ENCODE data around the gene TFB1M.
A peak's percentile ranks its signal among the peaks of the same experiment; 100 is the strongest.

TFB1M gene

DNA sequence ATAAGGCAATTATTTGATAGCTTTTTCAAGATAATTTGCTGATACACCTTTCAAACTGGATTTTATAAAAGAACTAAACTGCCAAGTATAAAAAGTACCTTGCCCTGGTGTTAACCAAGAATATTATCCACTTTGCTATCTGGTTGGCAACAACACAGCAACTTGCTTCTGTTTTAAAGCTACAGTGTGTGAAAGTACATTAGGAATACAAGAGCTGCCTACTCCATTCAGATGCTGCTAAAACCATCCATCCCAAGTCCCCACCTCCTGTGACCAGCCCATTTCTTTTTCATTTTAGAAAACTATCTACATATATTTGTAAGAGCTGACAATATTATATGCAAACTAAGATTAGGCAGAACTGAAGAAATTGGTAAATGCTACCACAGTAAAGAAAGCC lies 37.6 kb downstream of the TFB1M start:
- no peak overlapping the region for H3K4me3 ChIP-seq (ENCODE audit: low read depth, low read length)
- TF ChIP-seq, protein P1, sequence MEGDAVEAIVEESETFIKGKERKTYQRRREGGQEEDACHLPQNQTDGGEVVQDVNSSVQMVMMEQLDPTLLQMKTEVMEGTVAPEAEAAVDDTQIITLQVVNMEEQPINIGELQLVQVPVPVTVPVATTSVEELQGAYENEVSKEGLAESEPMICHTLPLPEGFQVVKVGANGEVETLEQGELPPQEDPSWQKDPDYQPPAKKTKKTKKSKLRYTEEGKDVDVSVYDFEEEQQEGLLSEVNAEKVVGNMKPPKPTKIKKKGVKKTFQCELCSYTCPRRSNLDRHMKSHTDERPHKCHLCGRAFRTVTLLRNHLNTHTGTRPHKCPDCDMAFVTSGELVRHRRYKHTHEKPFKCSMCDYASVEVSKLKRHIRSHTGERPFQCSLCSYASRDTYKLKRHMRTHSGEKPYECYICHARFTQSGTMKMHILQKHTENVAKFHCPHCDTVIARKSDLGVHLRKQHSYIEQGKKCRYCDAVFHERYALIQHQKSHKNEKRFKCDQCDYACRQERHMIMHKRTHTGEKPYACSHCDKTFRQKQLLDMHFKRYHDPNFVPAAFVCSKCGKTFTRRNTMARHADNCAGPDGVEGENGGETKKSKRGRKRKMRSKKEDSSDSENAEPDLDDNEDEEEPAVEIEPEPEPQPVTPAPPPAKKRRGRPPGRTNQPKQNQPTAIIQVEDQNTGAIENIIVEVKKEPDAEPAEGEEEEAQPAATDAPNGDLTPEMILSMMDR (conservative IDR thresholded peaks at IDR 0.05; ENCODE audit: low read depth, low read length), result no peak
- DNase-seq (ENCODE audit: low read depth), result peak; percentile 37

DNA sequence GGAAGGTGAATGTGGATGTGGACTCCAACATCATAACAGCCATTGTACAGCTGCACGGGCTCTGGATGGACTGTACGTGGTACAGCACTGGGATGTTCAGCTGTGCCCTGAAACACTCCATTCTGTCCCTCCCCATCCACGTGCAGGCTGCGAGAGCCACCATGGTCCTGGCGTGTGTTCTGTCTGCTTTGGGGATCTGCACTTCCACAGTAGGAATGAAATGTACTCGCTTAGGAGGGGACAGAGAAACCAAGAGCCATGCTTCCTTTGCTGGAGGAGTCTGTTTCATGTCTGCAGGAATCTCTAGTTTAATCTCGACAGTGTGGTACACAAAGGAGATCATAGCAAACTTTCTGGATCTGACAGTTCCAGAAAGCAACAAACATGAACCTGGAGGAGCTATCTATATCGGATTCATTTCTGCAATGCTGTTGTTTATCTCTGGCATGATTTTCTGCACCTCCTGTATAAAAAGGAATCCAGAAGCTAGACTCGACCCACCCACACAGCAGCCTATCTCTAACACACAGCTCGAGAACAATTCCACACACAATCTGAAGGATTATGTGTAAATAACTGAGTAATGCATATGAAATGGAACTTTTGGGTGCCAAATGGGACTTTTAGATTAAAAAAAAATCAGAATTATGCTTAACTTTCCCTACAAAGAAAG lies 38.3 kb downstream of the TFB1M start:
- H3K4me3 ChIP-seq (ENCODE audit: low read depth, low read length), result no peak overlapping the region
- DNase-seq (ENCODE audit: low read depth), result peak; percentile 49
- TF ChIP-seq, protein P1 (conservative IDR thresholded peaks at IDR 0.05; ENCODE audit: low read depth, low read length), result no peak

DNA sequence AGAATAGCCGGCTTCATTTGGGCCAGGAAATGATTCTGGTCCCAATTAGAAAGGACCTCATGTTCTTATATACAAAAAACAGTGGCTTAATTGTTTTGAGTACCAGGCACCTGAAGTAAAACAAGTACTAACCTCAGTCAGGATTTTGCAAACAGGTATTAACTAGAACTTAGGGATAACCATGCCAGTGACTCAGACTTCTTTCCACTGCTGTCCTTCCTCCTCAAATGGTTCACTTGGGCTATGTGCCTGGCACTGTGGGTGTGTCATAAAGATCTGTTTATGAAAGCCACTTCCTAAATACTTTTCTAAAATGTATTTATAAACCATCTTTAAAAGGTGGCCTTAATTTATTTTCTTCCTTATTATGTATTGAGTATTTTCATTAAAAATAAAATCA lies 39.8 kb downstream of the TFB1M start:
- DNase-seq (ENCODE audit: low read depth), result peak; percentile 37
- no peak overlapping the region for H3K4me3 ChIP-seq (ENCODE audit: low read depth, low read length)
- TF ChIP-seq, protein P1 (conservative IDR thresholded peaks at IDR 0.05; ENCODE audit: low read depth, low read length), result no peak

DNA sequence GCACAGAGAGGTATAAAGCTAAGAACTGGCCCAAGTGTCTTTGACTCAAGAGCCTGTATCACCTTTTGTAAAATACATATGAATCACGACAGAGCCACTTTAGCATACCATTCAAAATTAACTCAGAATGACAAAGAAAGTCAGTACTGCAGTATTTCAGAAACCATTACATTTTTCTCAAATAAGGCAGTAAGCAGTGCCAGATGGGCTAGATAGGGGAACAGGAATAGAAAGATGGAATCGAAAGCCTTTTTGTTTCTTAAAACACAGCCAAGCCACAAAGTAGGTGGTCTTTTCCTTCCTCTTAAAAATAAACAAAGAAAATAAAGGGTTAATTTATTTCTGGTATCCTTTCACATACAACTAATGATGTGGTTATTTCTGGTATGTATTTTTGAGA lies 40.2 kb downstream of the TFB1M start:
- DNase-seq (ENCODE audit: low read depth), result peak; percentile 14

DNA sequence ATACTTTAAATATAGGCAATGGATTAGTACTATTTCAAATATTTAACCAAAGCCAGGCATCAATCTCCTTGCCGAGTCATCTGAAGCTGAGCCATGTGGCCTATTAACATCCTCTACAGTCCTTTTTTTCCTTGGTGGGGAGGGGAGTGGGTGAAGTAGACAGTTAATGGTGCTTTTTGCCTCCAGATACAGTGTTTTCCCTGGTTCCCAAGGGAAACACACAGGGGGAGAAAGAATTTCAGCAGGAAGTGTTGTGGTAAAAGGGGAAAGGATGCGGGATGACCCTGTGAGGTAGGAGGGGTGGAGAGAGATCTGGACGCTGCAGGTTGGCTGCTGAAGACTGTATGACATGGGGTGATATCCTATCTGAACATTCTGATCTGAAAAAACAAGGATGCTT lies 40.9 kb downstream of the TFB1M start:
- DNase-seq (ENCODE audit: low read depth), result peak; percentile 96
- TF ChIP-seq, protein P1 (conservative IDR thresholded peaks at IDR 0.05; ENCODE audit: low read depth, low read length), result no peak

More for the DNA sequence above, 40.2 kb downstream of the TFB1M start:
- TF ChIP-seq, protein P1 (conservative IDR thresholded peaks at IDR 0.05; ENCODE audit: low read depth, low read length), result no peak
- H3K4me3 ChIP-seq (ENCODE audit: low read depth, low read length), result no peak overlapping the region

DNA sequence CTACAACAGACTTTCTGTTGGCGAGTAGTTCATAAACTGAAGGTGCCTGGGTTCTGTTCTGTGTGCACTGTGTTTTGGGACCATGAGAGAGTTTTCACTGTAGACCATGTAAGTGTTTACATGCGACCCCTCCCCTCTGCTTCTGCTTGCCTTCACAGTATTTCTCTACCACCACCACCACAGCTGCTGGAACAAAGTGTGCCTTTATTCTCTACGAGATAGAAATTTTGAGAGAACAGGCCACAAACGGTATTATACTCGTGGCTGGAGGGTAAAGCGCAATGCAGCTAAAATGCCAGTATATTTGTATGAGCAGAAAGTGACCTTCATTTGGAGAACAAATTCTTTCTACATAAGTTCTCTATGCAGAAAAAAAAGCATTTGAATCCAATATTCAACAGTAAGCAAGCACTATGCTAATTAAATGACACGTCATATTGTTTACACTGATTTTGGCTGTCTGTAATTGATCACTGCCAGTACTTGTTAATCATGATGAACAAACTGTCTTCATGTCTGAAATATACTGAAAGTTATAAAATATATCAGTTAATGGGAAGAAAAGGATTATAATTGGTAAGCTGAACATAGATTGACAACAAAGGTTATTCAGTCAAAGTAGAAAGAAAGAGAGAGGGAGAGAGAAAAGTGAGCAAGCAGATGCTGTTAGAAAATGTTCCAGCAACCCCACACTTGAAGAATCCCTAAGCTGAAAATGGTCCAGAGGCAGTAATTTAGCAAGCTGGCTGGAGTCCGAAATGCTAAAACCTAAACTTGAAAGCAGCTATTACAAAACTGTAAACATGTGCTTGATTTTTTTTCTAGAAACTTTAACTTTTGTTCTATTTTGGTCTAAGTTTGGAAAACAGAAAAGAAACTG lies 41.7 kb downstream of the TFB1M start:
- no peak overlapping the region for H3K4me3 ChIP-seq (ENCODE audit: low read depth, low read length)
- TF ChIP-seq, protein P1 (conservative IDR thresholded peaks at IDR 0.05; ENCODE audit: low read depth, low read length), result no peak
- peak; percentile 40 for DNase-seq (ENCODE audit: low read depth)

More for the DNA sequence above, 40.9 kb downstream of the TFB1M start:
- no peak overlapping the region for H3K4me3 ChIP-seq (ENCODE audit: low read depth, low read length)
